ENCODE data around the gene ADGRF1.
"Not testable (repeated sequence)": the region's sequence is repeated elsewhere in the genome, so short reads cannot be mapped to it uniquely, and the experiment has no call there.

The ADGRF1 gene

GRCh38 chr6:47022191-47022590 is 19.9 kb downstream of the ADGRF1 start:
- no peak for DNase-seq (ENCODE audit: low read depth)

- DNase-seq (ENCODE audit: low read depth), result no peak
These were observed 22.2 kb downstream of the ADGRF1 start for GRCh38 chr6:47019941-47020340.

GRCh38 chr6:47016909-47017308 is 25.2 kb downstream of the ADGRF1 start:
- DNase-seq (ENCODE audit: low read depth), result no peak

GRCh38 chr6:47016261-47016660 is 25.9 kb downstream of the ADGRF1 start:
- no peak for DNase-seq (ENCODE audit: low read depth)

GRCh38 chr6:47014401-47014800 is 27.7 kb downstream of the ADGRF1 start:
- no peak for DNase-seq (ENCODE audit: low read depth)

GRCh38 chr6:47009583-47009982 is 32.5 kb downstream of the ADGRF1 start:
- no peak for DNase-seq (ENCODE audit: low read depth)

GRCh38 chr6:47008397-47008763 is 33.8 kb downstream of the ADGRF1 start:
- DNase-seq (ENCODE audit: low read depth), result no peak

- no peak for DNase-seq (ENCODE audit: low read depth)
These were observed 34.3 kb downstream of the ADGRF1 start for GRCh38 chr6:47007657-47008396.

- DNase-seq (ENCODE audit: low read depth), result no peak
These were observed 36.6 kb downstream of the ADGRF1 start for GRCh38 chr6:47005486-47005885.

- no peak for DNase-seq (ENCODE audit: low read depth)
These were observed 37.7 kb downstream of the ADGRF1 start for GRCh38 chr6:47004463-47004862.

GRCh38 chr6:47000842-47001241 is 41.3 kb downstream of the ADGRF1 start:
- DNase-seq (ENCODE audit: low read depth), result no peak

- no peak for DNase-seq (ENCODE audit: low read depth)
These were observed 43.6 kb downstream of the ADGRF1 start for GRCh38 chr6:46998436-46999017.

GRCh38 chr6:46997646-46998045 is 44.5 kb downstream of the ADGRF1 start:
- DNase-seq (ENCODE audit: low read depth), result no peak

- DNase-seq (ENCODE audit: low read depth), result no peak
These were observed 45.1 kb downstream of the ADGRF1 start for GRCh38 chr6:46996860-46997641.

GRCh38 chr6:46994933-46995332 is 47.2 kb downstream of the ADGRF1 start:
- DNase-seq (ENCODE audit: low read depth), result no peak

- DNase-seq (ENCODE audit: low read depth), result no peak
These were observed 48.3 kb downstream of the ADGRF1 start for GRCh38 chr6:46993846-46994245.

- not testable (repeated sequence) for DNase-seq (ENCODE audit: low read depth)
These were observed 49.7 kb downstream of the ADGRF1 start for GRCh38 chr6:46992391-46992790.

GRCh38 chr6:46990818-46991510 is 51.2 kb downstream of the ADGRF1 start:
- not testable (repeated sequence) for DNase-seq (ENCODE audit: low read depth)

- DNase-seq (ENCODE audit: low read depth), result no peak
These were observed 52.0 kb downstream of the ADGRF1 start for GRCh38 chr6:46990031-46990644.

GRCh38 chr6:46989398-46989797 is 52.7 kb downstream of the ADGRF1 start:
- DNase-seq (ENCODE audit: low read depth), result no peak

GRCh38 chr6:46985943-46986342 is 56.2 kb downstream of the ADGRF1 start:
- DNase-seq (ENCODE audit: low read depth), result no peak

GRCh38 chr6:46983007-46983411 is 59.1 kb downstream of the ADGRF1 start:
- DNase-seq (ENCODE audit: low read depth), result no peak
